HG03565 (cell line): ENCODE data around the gene LAMTOR2.

Source experiments
- ATAC-seq: cut with Tn5 transposase; IDR thresholded peaks from one replicate; pipeline ENCODE4 v1.9.1; 2021; ENCODE audit warnings: mild to moderate bottlenecking, moderate library complexity; ENCODE audit not compliant: unreplicated experiment

Gene LAMTOR2

GRCh38 chr1:156074661-156075060, 20.1 kb downstream of the LAMTOR2 start:
- ATAC-seq: no peak

GRCh38 chr1:156075162-156075561, 20.6 kb downstream of the LAMTOR2 start:
- ATAC-seq: no peak

- ATAC-seq: no peak
Measured at GRCh38 chr1:156075775-156076204, 21.2 kb downstream of the LAMTOR2 start.

GRCh38 chr1:156076609-156077429, 22.2 kb downstream of the LAMTOR2 start:
- no peak for ATAC-seq

- no peak for ATAC-seq
Measured at GRCh38 chr1:156077430-156077760, 22.8 kb downstream of the LAMTOR2 start.

- no peak for ATAC-seq
Measured at GRCh38 chr1:156078728-156079127, 24.1 kb downstream of the LAMTOR2 start.

GRCh38 chr1:156079762-156080161, 25.2 kb downstream of the LAMTOR2 start:
- ATAC-seq: no peak

GRCh38 chr1:156080241-156080862, 25.8 kb downstream of the LAMTOR2 start:
- no peak for ATAC-seq

GRCh38 chr1:156080863-156081179, 26.2 kb downstream of the LAMTOR2 start:
- ATAC-seq: no peak

- ATAC-seq: no peak
Measured at GRCh38 chr1:156081180-156081916, 26.8 kb downstream of the LAMTOR2 start.

GRCh38 chr1:156081917-156082308, 27.3 kb downstream of the LAMTOR2 start:
- no peak for ATAC-seq

- ATAC-seq: no peak
Measured at GRCh38 chr1:156082309-156083091, 27.9 kb downstream of the LAMTOR2 start, which contains the start of gene MEX3A. MEX3A (minus strand) TSS chr1:156082465; CDS start chr1:156081998, 467 bp downstream.

GRCh38 chr1:156083800-156084790, 29.5 kb downstream of the LAMTOR2 start:
- ATAC-seq: no peak

GRCh38 chr1:156086256-156086662, 31.7 kb downstream of the LAMTOR2 start:
- ATAC-seq: no peak

- no peak for ATAC-seq
Measured at GRCh38 chr1:156089704-156090103, 35.1 kb downstream of the LAMTOR2 start.

- ATAC-seq: no peak
Measured at GRCh38 chr1:156090138-156090839, 35.7 kb downstream of the LAMTOR2 start.

GRCh38 chr1:156090840-156091188, 36.2 kb downstream of the LAMTOR2 start:
- ATAC-seq: no peak

GRCh38 chr1:156091610-156092009, 37.0 kb downstream of the LAMTOR2 start:
- ATAC-seq: no peak

GRCh38 chr1:156095906-156096508, 41.4 kb downstream of the LAMTOR2 start:
- no peak for ATAC-seq
